Measurements from ENCODE around the gene CSMD2. TPM values are rescaled to one million over a fixed set of nuclear protein-coding genes. Genes with fewer than 3 reads are reported as not detected.
"Not testable (repeated sequence)": the region's sequence is repeated elsewhere in the genome, so short reads cannot be mapped to it uniquely, and the experiment has no call there.

The CSMD2 gene
- total RNA-seq, 2 donors from 2014 or later, result 0.62 to 2.8 TPM

GRCh38 chr1:34019741-34020552, 145.1 kb downstream of the CSMD2 start:
- Histone ChIP-seq H3K9me3 (ENCODE audit: control insufficient read depth, low read length) (no peaks in the 10 kb centered on the region), H3K4me1 (ENCODE audit: control insufficient read depth, insufficient read depth, low read length) (peaks cover 22% of the 10 kb centered on the region), H3K27ac (ENCODE audit: low read depth, low read length) (peak overlapping the region; percentile 4), H3K36me3 (ENCODE audit: control insufficient read depth, insufficient read depth, low read length) (no peaks in the 10 kb centered on the region), H3K27me3 (ENCODE audit: control insufficient read depth, insufficient read depth, low read length, poor library complexity, severe bottlenecking) (no peaks in the 10 kb centered on the region), H3K9ac (ENCODE audit: extremely low read depth, low read length, poor library complexity, severe bottlenecking) (no peak overlapping the region), H3K4me3 (ENCODE audit: low read length) (peak overlapping the region; percentile 41)
- peak; percentile 72 for DNase-seq
- Mint-ChIP-seq H3K4me1 (peaks cover 40% of the 10 kb centered on the region), H3K27ac (peak overlapping the region; percentile 91), H3K36me3 (ENCODE audit: low read depth) (no peaks in the 10 kb centered on the region), H3K27me3 (ENCODE audit: insufficient read depth) (no peaks in the 10 kb centered on the region), H3K4me3 (peak overlapping the region; percentile 24), H3K9me3 (no peaks in the 10 kb centered on the region)
- no peak for TF ChIP-seq CTCF (conservative IDR thresholded peaks at IDR 0.05)
- WGBS, 2 experiments (ENCODE audit: insufficient coverage in 1 of 2, insufficient read length in 1 of 2), result 69 to 100% methylated on average over 2 to 7 of the region's 7 CpGs

- H3K4me1 Mint-ChIP-seq, result peaks cover 42% of the 10 kb centered on the region
- no peaks in the 10 kb centered on the region for H3K36me3 Mint-ChIP-seq (ENCODE audit: low read depth)
- H3K9me3 ChIP-seq (ENCODE audit: control insufficient read depth, low read length), result no peaks in the 10 kb centered on the region
- H3K27ac ChIP-seq (ENCODE audit: low read depth, low read length), result no peak overlapping the region
- no peak overlapping the region for H3K4me3 Mint-ChIP-seq
- H3K9me3 Mint-ChIP-seq, result no peaks in the 10 kb centered on the region
- H3K36me3 ChIP-seq (ENCODE audit: control insufficient read depth, insufficient read depth, low read length), result no peaks in the 10 kb centered on the region
- no peak overlapping the region for H3K9ac ChIP-seq (ENCODE audit: extremely low read depth, low read length, poor library complexity, severe bottlenecking)
- peaks cover 3% of the 10 kb centered on the region for H3K27me3 Mint-ChIP-seq (ENCODE audit: insufficient read depth)
- H3K4me3 ChIP-seq (ENCODE audit: low read length), result no peak overlapping the region
- H3K27ac Mint-ChIP-seq, result no peak overlapping the region
- WGBS, 2 experiments (ENCODE audit: insufficient coverage in 1 of 2, insufficient read length in 1 of 2), result 25 to 71% methylated on average over 1 to 2 of the region's 2 CpGs
- H3K4me1 ChIP-seq (ENCODE audit: control insufficient read depth, insufficient read depth, low read length), result peaks cover 22% of the 10 kb centered on the region
- TF ChIP-seq CTCF (conservative IDR thresholded peaks at IDR 0.05), result no peak
- no peaks in the 10 kb centered on the region for H3K27me3 ChIP-seq (ENCODE audit: control insufficient read depth, insufficient read depth, low read length, poor library complexity, severe bottlenecking)
- peak; percentile 2 for DNase-seq
Measured at GRCh38 chr1:34018285-34018684, 146.7 kb downstream of the CSMD2 start.

DNA sequence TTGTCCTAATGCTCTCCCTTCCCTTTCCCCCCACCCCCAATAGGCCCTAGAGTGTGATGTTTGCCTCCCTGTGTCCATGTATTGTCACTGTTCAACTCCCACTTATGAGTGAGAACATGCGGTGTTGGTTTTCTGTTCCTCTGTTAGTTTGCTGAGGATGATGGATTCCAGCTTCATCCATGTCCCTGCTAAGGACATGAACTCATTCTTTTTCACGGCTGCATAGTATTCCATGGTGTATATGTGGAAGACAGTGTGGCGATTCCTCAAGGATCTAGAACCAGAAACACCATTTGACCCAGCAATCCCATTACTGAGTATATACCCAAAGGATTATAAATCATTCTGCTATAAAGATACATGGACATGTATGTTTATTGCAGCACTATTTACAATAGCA, 148.7 kb downstream of the CSMD2 start:
- not testable (repeated sequence) for H3K4me3 ChIP-seq (ENCODE audit: low read length); H3K36me3 ChIP-seq (ENCODE audit: control insufficient read depth, insufficient read depth, low read length); H3K9ac ChIP-seq (ENCODE audit: extremely low read depth, low read length, poor library complexity, severe bottlenecking); H3K9me3 ChIP-seq (ENCODE audit: control insufficient read depth, low read length); H3K27ac ChIP-seq (ENCODE audit: low read depth, low read length); H3K9me3 Mint-ChIP-seq; H3K27me3 Mint-ChIP-seq (ENCODE audit: insufficient read depth); H3K4me3 Mint-ChIP-seq; H3K27me3 ChIP-seq (ENCODE audit: control insufficient read depth, insufficient read depth, low read length, poor library complexity, severe bottlenecking); H3K27ac Mint-ChIP-seq; H3K36me3 Mint-ChIP-seq (ENCODE audit: low read depth)
- H3K4me1 Mint-ChIP-seq, result peaks cover 33% of the 10 kb centered on the region
- peak; percentile 1 for DNase-seq
- H3K4me1 ChIP-seq (ENCODE audit: control insufficient read depth, insufficient read depth, low read length), result peaks cover 22% of the 10 kb centered on the region
- WGBS, 2 experiments (ENCODE audit: insufficient coverage in 1 of 2, insufficient read length in 1 of 2), result 76% methylated on average over 2 of the region's 3 CpGs; no CpG with 5 or more reads in 1 of the 2 experiments
